HepG2 (cell line): ENCODE results near the gene SND1. TPM values are rescaled to one million over a fixed set of nuclear protein-coding genes. Genes with fewer than 3 reads are reported as not detected.

Experiments used
- ATAC-seq: fragments of 200-7000 bp; cut with Tn5 transposase; 3 replicates; pipeline ENCODE4 v1.9.1; 2020; ENCODE audit warnings: mild to moderate bottlenecking, moderate library complexity
- BruUV-seq: library from RNA; stranded (reverse); fragments of 400-500 nt; replicated peaks from 2 replicates; lab custom pipeline; 2021; lab: Mats Ljungman, UMichigan
- CTCF ChIA-PET: fragments of 300-600 bp; formaldehyde crosslinking; extraction: SDS; loops from one replicate; lab custom pipeline; 2021; ENCODE audit warnings: low total read pairs, inconsistent platforms, low intra/inter-chr PET ratio; lab: Yijun Ruan, JAX
- POLR2A ChIA-PET: fragments of 350-600 bp; sonication (Branson Sonifier 250); formaldehyde crosslinking; loops from one replicate; lab custom pipeline; 2020; ENCODE audit warnings: antibody characterized with exemption, inconsistent platforms; lab: Yijun Ruan, JAX
- DNase-seq: peaks from one replicate; pipeline ENCODE4 v3.0.0-alpha.2; 2015; ENCODE audit warnings: low spot score
- FAIRE-seq: peaks from 3 replicates; lab custom pipeline; 2011; peaks lifted over from hg19 to GRCh38; lab: Jason Lieb, UNC
- H2AFZ ChIP-seq: one replicate; pipeline ENCODE4 v1.6.1; 2011; ENCODE audit warnings: low read length, inconsistent platforms
- H3K27ac ChIP-seq: fragments of 300-600 bp; 3 replicates; pipeline ENCODE4 v1.8.0; 2011; ENCODE audit warnings: mixed run types, mild to moderate bottlenecking, mixed read lengths, low read length, inconsistent platforms; ENCODE audit not compliant: insufficient read depth; ENCODE audit errors: extremely low read length
- H3K27me3 ChIP-seq, 2 experiments: fragments of 200-600 bp in 1 of 2; 2 replicates in 1 of 2; 3 replicates in 1 of 2; pipeline versions ENCODE4 v1.6.0 to v1.8.0; 2011; ENCODE audit warnings: low read length in 2 of 2, mild to moderate bottlenecking in 2 of 2, moderate library complexity in 2 of 2, inconsistent platforms in 1 of 2; ENCODE audit not compliant: insufficient read depth in 2 of 2, control insufficient read depth in 1 of 2
- H3K36me3 ChIP-seq, 2 experiments: fragments of 200-600 bp in 1 of 2; replicated peaks in 1 of 2; 2 replicates in 1 of 2; 3 replicates in 1 of 2; pipeline versions ENCODE4 v1.5.1 to v1.8.0; 2011; ENCODE audit warnings: low read length in 2 of 2, inconsistent platforms in 1 of 2; ENCODE audit not compliant: insufficient read depth in 2 of 2, control insufficient read depth in 1 of 2
- H3K4me1 ChIP-seq: 2 replicates; pipeline ENCODE4 v1.5.1; 2012; ENCODE audit warnings: low read length, inconsistent platforms; ENCODE audit not compliant: insufficient read depth
- H3K4me2 ChIP-seq: 2 replicates; pipeline ENCODE4 v1.6.0; 2011; ENCODE audit warnings: low read depth, low read length, inconsistent platforms
- H3K4me3 ChIP-seq, 3 experiments: fragments of 200-600 bp in 1 of 3; sonication (generic), shearing (Covaris generic) in 1 of 3; replicated peaks in 1 of 3; 2 replicates each; pipeline ENCODE4 v1.5.1; 2011 to 2016; ENCODE audit warnings: low read length in 3 of 3, inconsistent platforms in 2 of 3, low read depth in 2 of 3, mild to moderate bottlenecking in 2 of 3, control low read depth in 1 of 3, mixed read lengths in 1 of 3; ENCODE audit not compliant: insufficient read depth in 1 of 3
- H3K79me2 ChIP-seq: one replicate; pipeline ENCODE4 v1.6.1; 2011; ENCODE audit warnings: low read length, inconsistent platforms; ENCODE audit not compliant: insufficient read depth
- H3K9ac ChIP-seq: 2 replicates; pipeline ENCODE4 v1.6.0; 2011; ENCODE audit warnings: mild to moderate bottlenecking, low read depth, low read length, inconsistent platforms; ENCODE audit not compliant: insufficient read depth
- H3K9me3 ChIP-seq: 2 replicates; pipeline ENCODE4 v1.5.1; 2012; ENCODE audit warnings: mild to moderate bottlenecking, low read length
- H4K20me1 ChIP-seq: 2 replicates; pipeline ENCODE4 v1.6.0; 2011; ENCODE audit warnings: inconsistent platforms, mild to moderate bottlenecking, low read length, moderate library complexity; ENCODE audit not compliant: insufficient read depth
- AFF4 ChIP-seq: sonication (generic); formaldehyde crosslinking; IDR thresholded peaks from 2 replicates; pipeline ENCODE4 v1.4.0; 2020; ENCODE audit warnings: missing genetic modification reagents
- DPF2 ChIP-seq: sonication (generic); formaldehyde crosslinking; IDR thresholded peaks from 2 replicates; pipeline ENCODE4 v1.4.0; 2020; ENCODE audit warnings: mild to moderate bottlenecking, low read depth, missing genetic modification reagents, borderline replicate concordance
- GLI4 ChIP-seq: sonication (generic); formaldehyde crosslinking; IDR thresholded peaks from 2 replicates; pipeline ENCODE4 v1.5.1; 2020; ENCODE audit warnings: missing genetic modification reagents, mild to moderate bottlenecking, moderate library complexity, borderline replicate concordance
- HMGXB3 ChIP-seq: sonication (generic); formaldehyde crosslinking; IDR thresholded peaks from 2 replicates; pipeline ENCODE4 v1.4.0; 2020; ENCODE audit warnings: missing genetic modification reagents, borderline replicate concordance
- HNF1B ChIP-seq: sonication (generic); formaldehyde crosslinking; IDR thresholded peaks from 2 replicates; pipeline ENCODE4 v1.5.1; 2020; ENCODE audit warnings: mild to moderate bottlenecking, moderate library complexity, missing genetic modification reagents
- MLLT10 ChIP-seq: sonication (generic); formaldehyde crosslinking; IDR thresholded peaks from 2 replicates; pipeline ENCODE4 v1.4.0; 2020; ENCODE audit warnings: missing genetic modification reagents
- MLXIP ChIP-seq: sonication (generic); formaldehyde crosslinking; IDR thresholded peaks from 2 replicates; pipeline ENCODE4 v1.9.0; 2021; ENCODE audit warnings: missing genetic modification reagents, borderline replicate concordance
- ZNF678 ChIP-seq: sonication (generic); formaldehyde crosslinking; IDR thresholded peaks from 2 replicates; pipeline ENCODE4 v1.4.0; 2020; ENCODE audit warnings: mild to moderate bottlenecking, missing genetic modification reagents
- ZSCAN5A ChIP-seq: sonication (generic); formaldehyde crosslinking; IDR thresholded peaks from 2 replicates; pipeline ENCODE4 v1.8.0; 2022; ENCODE audit warnings: mild to moderate bottlenecking, missing genetic modification reagents, borderline replicate concordance
- WGBS: methylation state at CpG from one replicate; pipeline ENCODE4 v1.1.6; 2017; ENCODE audit warnings: low lambda C conversion rate; 5-methylcytosine and 5-hydroxymethylcytosine counted together
- in situ Hi-C: cut with HindIII; loops from 2 replicates; pipeline ENCODE4 v1.10.0; 2017; ENCODE audit warnings: low pct_unique_long_range_greater_than_20kb; ENCODE audit not compliant: extremely low pct_ligation_motif_present
- intact Hi-C: fragments of 100-400 bp; cut with micrococcal nuclease; formaldehyde crosslinking; loops from one replicate; pipeline ENCODE4 v1.10.0; 2022; ENCODE audit not compliant: unreplicated experiment
- polyA plus RNA-seq, 8 experiments: library from polyadenylated mRNA; depleted of rRNA in 3 of 8; stranded (reverse) in 7 of 8; unstranded in 1 of 8; fragments of >200 nt; fragmentation: Illumina TruSeq in 4 of 8; extraction: Trizol in 4 of 8; gene quantifications; 2 replicates each; pipeline versions ENCODE4 v1.2.1 to v1.2.3, GENCODE V29; 2011 to 2016; ENCODE audit warnings: low read depth in 4 of 8, missing spikeins in 1 of 8, mixed read lengths in 1 of 8; ENCODE audit not compliant: insufficient read depth in 1 of 8
- total RNA-seq, 5 experiments: library from RNA; depleted of rRNA; stranded (reverse); fragments of >200 nt; fragmentation: Illumina TruSeq; extraction: Trizol; gene quantifications; 2 replicates each; pipeline ENCODE4 v1.2.3, GENCODE V29; 2016; ENCODE audit warnings: low read depth in 1 of 5

SND1 gene
- total and polyA plus RNA-seq, 2 of the 13 experiments (the other 11 are each of a cell fraction or from before 2014, with no cell fraction given): 110 to 182 TPM

GRCh38 chr7:128017460-128017859 is 365.5 kb downstream of the SND1 start:
- H4K20me1 ChIP-seq: no peaks in the 10 kb centered on the region
- no TSS peak for BruUV-seq
- H3K9me3 ChIP-seq: no peaks in the 10 kb centered on the region
- H3K79me2 ChIP-seq: no peaks in the 10 kb centered on the region
- H3K36me3 ChIP-seq: peaks cover 18 to 57% of the 10 kb centered on the region in 2 experiments; a peak in 4 of 5 replicates
- no peaks in the 10 kb centered on the region for H3K27me3 ChIP-seq
- H3K27ac ChIP-seq: no peak overlapping the region
- POLR2A ChIA-PET: no interaction called here
- intact Hi-C loops: no loop called here
- in situ Hi-C loops: no loop called here
- WGBS: 96% methylated on average over 6 of the region's 6 CpGs
- no peak overlapping the region for H3K9ac ChIP-seq
- no peak overlapping the region for H3K4me2 ChIP-seq
- DNase-seq (no peak), FAIRE-seq (no peak), ATAC-seq (no peak)
- no peaks in the 10 kb centered on the region for H3K4me1 ChIP-seq
- CTCF ChIA-PET: no interaction called here
- H2AFZ ChIP-seq: no peak overlapping the region
- no peak overlapping the region for H3K4me3 ChIP-seq
- TF ChIP-seq HNF1B (no peak), MLXIP (CRISPR knock-in tag) (no peak), ZNF678 (CRISPR knock-in tag) (no peak), DPF2 (no peak), HMGXB3 (CRISPR knock-in tag) (no peak), AFF4 (CRISPR knock-in tag) (no peak), MLLT10 (no peak), GLI4 (CRISPR knock-in tag) (no peak), ZSCAN5A (CRISPR knock-in tag) (no peak)
